Stimulated activated CD4-positive, alpha-beta T cell treated with anti-CD3 and anti-CD28 coated beads, TNF-alpha, amount 100 ng/mL, for 24 hours (primary cell): Measurements from ENCODE around the gene HIRA.

Experiments used
- DNase-seq, 3 experiments: peaks; one replicate each; pipeline ENCODE4 v3.0.0-alpha.2; 2020; ENCODE audit warnings: low read depth in 3 of 3

The HIRA gene

GRCh38 chr22:19410941-19411689 lies 20.4 kb downstream of the HIRA start:
- no peak for DNase-seq

- DNase-seq, result no peak
These were observed 23.6 kb downstream of the HIRA start for GRCh38 chr22:19407649-19408606.

DNA sequence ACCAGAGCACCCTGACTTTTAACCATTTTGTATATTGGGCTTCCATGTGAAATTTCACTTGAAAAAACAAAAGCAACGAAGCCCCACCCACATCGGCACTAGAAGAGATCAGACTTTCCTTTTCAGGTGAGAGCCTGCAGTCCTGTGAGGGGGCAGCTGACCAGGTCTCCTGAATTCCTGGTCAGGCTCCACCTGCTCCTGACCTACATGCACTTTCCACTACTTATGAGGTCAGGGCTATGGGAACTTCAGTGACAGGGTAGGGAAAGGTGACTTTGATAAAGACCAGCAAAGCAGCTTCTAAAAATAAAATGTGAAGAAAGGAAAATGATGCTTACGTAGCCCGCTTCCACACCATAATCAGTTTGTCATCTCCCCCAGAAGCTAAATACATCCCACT lies 24.7 kb downstream of the HIRA start:
- no peak for DNase-seq

- DNase-seq, result no peak
These were observed 25.2 kb downstream of the HIRA start for GRCh38 chr22:19406281-19406811.

DNA sequence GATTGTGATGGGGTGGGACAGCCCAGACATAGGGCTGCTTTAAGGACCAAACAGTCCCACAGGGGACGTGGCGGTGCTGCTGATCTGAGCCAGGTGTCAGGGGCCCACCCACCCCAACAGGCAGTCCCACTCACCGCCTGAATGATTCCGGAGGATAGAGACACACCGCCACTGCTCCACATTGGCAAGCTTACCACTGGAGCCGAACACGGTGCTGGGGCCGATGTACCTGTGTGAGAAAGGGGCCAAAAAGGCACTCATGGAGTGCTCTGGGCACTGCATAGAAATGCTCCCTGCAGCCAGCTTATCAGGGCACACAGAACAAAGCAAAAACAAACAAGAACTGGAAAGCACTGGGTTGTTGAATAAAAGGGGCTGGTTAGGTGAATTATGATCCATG lies 25.9 kb downstream of the HIRA start:
- no peak for DNase-seq

GRCh38 chr22:19405133-19405532 lies 26.4 kb downstream of the HIRA start:
- DNase-seq, result no peak

DNA sequence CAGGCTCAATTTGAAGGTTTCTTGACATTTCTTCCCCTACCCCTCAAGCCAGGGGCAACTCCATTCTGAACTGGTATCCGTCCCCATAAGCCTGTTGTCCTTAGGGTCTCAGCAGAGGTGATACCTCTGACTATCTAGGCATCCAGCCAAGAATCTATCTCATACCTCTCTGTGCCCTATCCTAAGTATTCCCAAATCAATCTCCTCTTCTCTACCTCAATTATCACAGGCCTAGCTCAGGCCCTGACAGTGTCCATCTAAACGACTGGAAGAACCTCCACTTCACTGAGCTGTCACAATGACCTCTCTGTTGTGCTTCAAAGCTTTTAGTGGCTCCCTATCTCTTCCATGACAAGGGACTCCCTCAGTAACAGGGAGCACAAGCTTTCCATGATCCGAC lies 26.9 kb downstream of the HIRA start:
- no peak for DNase-seq

GRCh38 chr22:19402642-19403191 lies 28.8 kb downstream of the HIRA start:
- DNase-seq, result no peak

DNA sequence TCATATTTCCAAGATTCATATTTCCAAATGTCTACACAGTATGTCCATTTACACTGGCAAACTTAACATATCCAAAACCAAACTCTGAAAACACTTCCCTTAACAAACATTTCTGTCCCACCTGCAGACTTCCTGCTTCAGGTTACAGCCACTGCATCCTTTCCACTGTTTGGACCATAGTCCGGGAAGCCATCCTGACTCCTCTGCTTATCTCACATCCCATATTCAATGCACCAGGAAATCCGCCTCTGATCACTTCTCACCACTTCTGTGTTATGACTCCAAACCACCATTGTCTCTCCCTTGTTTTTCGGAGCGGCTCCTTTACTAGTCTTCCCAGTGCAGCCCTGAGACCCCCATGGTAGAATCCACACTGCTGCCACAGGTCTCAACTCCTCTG lies 30.1 kb downstream of the HIRA start:
- DNase-seq, result no peak

GRCh38 chr22:19400881-19401280 lies 30.7 kb downstream of the HIRA start:
- DNase-seq, result no peak

GRCh38 chr22:19398652-19399051 lies 32.9 kb downstream of the HIRA start:
- no peak for DNase-seq

- DNase-seq, result no peak
These were observed 33.3 kb downstream of the HIRA start for GRCh38 chr22:19398206-19398605.

DNA sequence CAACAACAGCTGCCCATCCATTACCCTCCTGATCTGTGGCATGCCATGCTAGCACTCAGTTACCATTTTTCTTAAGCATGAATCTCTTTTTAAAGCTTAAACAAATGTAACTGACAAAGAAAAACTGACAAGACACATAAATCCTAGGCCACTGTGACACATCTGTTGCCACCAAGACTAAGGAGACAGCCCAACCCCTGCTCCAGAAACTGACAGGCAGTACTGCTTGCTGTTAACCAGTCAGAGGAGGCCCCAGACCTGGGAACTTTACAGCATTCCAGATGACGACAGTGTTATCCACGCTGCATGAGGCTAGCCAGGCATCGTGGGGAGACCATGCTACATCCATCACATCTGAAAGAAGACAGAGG lies 33.8 kb downstream of the HIRA start:
- no peak for DNase-seq

DNA sequence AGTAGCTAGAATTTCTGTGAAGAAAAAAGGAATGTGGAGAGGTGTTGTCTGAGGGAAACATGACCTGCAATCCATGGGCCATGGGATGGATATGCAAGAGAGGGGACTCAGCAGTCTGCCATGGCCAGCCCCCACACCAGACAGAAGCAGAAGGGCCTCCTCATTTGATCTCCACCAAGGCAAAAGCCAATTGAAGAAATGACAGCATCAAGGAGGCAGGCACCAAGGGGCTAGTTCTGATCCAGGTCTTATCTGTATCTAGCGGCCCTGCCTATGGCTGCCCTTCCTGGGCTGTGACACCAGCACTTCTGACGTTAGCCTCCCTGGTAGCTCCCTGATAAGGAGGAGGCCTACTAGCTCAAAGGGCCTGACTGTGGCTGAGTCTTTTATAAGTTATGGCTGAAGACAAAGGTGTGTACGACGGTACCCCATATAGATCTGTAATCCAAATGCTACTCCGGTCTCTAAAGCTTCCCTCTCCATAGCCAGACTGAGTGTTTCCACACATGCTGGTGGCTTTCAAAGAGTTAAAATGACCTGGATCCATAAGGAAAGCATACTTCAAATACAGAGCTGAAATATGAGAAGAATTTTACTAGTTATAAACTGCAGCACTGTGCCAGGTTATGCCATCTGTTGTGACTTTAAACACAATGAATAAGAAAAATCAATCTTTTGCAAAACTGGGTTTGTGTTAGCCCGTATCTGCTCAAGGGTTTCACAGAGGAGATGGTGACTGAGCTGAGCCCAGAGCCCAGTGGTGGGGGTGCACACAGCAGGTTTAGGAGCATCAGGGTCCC lies 34.4 kb downstream of the HIRA start:
- no peak for DNase-seq

- DNase-seq, result no peak
These were observed 35.0 kb downstream of the HIRA start for GRCh38 chr22:19396561-19396933.

- no peak for DNase-seq
These were observed 36.3 kb downstream of the HIRA start for GRCh38 chr22:19395276-19395675.

DNA sequence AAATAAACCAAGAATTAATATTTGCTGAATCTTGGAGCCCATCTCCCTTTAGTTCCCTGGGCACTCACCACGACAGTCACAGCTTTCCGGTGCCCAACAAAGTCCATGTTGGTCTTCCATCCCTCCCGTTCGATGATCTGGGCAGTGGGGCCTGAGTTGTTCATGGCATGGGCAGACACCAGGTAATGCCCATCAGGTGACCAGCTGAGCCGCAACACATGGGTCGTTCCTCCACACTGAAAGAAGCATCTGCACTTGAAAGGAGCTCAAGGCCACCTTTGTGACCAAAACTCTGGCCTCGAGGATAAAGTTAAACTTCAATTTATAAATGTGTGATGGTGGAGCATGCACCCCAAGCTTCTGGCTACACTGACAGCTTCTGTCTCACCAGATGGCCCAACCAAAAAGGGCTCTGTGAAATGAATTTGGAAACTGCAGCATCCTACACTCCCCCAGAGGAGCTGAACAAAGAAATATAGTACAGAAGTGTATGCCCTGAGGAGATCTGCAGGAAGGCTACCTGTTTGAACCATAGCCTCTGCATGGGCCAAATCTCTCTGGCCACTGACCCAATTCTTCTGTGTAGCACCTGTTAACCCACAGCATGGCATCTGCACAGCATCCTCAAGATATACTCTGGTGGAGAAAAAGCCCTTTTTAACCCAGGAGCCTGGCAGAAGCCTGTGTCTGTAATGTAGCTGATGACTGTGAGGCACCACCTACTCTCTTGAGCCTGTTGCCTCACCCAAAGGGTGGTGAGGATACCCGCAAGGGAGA lies 37.1 kb downstream of the HIRA start:
- no peak for DNase-seq

DNA sequence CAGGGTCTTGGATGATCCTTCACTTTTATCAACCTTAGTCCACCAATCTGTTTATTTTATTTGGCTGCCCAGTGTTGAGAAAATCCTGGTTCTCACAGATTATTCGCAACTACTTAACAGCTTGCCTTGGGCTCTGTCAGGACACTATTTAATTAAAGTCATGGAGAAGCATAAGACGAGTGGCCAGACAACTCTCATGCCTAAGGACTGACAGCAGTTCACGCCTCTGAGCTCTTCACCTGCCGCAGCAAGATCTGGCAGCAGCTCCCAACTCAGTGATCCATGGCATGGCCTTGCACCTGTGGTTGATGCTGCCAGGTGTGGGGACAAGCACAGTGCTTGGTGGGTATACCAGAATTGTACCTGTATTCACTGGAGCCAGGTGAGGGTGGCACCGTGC lies 37.8 kb downstream of the HIRA start:
- no peak for DNase-seq

GRCh38 chr22:19387575-19387974 lies 44.0 kb downstream of the HIRA start:
- no peak for DNase-seq

DNA sequence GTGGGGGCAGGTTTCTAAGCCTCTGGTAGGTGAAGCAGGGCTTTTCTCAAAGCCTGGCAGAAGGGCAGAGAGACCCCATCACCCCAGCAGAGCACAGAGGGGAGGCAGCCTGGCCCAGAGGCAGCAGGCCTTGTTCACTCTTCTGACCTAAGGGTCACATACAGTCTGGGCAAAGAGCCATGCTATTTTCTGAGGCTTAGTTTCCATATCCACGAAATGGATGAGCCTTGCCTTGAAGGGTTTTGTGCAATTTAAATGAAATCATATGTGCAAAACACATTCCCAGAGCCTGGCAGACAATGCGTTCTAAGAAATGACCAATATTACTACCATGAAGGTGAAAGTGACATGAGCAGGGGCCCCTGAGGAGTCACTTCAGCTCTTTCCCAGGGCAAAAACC lies 44.5 kb downstream of the HIRA start:
- no peak for DNase-seq

- no peak for DNase-seq
These were observed 45.3 kb downstream of the HIRA start for GRCh38 chr22:19386248-19386647.
